ENCODE results near the gene RSBN1L.

DNA sequence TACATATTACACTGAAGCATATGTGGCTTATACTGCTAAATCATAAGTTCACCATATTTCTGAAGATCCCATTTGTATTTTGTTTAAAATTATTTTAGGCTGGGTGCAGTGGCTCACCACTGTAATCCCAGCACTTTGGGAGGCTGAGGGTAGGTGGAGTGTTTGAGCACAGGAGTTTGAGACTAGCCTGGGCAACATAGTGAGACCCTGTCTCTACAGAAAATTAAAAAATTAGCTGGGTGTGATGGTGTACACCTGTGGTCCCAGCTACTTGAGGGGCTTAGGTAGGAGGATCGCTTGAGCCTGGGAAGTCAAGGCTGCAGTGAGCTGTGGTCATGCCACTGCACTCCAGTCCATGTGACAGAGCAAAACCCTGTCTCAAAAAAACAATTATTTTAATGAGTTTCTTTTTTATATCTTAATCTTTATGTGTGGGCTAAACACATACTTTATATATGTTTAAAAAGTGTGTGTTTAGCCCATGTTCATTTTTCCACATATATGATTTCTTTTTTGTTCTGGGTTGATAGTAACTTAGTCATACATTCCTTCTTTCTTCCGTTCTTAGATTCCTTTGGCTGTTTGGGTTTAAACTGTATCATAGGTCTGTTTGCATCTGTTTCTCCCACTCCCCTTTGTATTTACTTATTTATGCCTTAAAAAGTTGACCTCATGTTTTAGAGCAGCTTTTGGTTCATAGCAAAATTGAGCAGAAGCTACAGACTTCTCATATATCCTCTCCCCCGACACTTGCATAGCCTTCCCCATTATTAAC is 33.5 kb downstream of the RSBN1L start:
- TF ChIP-seq POLR2A (IDR thresholded peaks at IDR 0.05; ENCODE audit: low read length) (no peak), GATA1 (IDR thresholded peaks at IDR 0.05; ENCODE audit: low read depth, low read length) (no peak)
